T-helper 2 cell treated with Interferon-gamma antibody and Interleukin-4, amounts not matched to agents 5 μg/mL and 100 μg/mL, for 36 hours (primary cell): ENCODE results near the gene KIAA1328.
"Not testable (repeated sequence)": the region's sequence is repeated elsewhere in the genome, so short reads cannot be mapped to it uniquely, and the experiment has no call there.

Experiments
- DNase-seq: peaks from one replicate; pipeline ENCODE4 v3.0.0; 2021; ENCODE audit warnings: low spot score
- H3K27ac Mint-ChIP-seq: one replicate; pipeline ENCODE4 v1.8.0; 2021; ENCODE audit warnings: mild to moderate bottlenecking, mixed read lengths
- H3K27me3 Mint-ChIP-seq: one replicate; pipeline ENCODE4 v1.8.0; 2021; ENCODE audit warnings: low read depth, mixed read lengths
- H3K36me3 Mint-ChIP-seq: one replicate; pipeline ENCODE4 v1.8.0; 2021; ENCODE audit warnings: low read depth, mixed read lengths
- H3K4me1 Mint-ChIP-seq: one replicate; pipeline ENCODE4 v1.8.0; 2021; ENCODE audit warnings: low read depth, mixed read lengths
- H3K4me3 Mint-ChIP-seq: one replicate; pipeline ENCODE4 v1.8.0; 2022; ENCODE audit warnings: mild to moderate bottlenecking, moderate library complexity, mixed read lengths
- H3K9me3 Mint-ChIP-seq: one replicate; pipeline ENCODE4 v1.8.0; 2021; ENCODE audit warnings: mixed read lengths

The KIAA1328 gene

DNA sequence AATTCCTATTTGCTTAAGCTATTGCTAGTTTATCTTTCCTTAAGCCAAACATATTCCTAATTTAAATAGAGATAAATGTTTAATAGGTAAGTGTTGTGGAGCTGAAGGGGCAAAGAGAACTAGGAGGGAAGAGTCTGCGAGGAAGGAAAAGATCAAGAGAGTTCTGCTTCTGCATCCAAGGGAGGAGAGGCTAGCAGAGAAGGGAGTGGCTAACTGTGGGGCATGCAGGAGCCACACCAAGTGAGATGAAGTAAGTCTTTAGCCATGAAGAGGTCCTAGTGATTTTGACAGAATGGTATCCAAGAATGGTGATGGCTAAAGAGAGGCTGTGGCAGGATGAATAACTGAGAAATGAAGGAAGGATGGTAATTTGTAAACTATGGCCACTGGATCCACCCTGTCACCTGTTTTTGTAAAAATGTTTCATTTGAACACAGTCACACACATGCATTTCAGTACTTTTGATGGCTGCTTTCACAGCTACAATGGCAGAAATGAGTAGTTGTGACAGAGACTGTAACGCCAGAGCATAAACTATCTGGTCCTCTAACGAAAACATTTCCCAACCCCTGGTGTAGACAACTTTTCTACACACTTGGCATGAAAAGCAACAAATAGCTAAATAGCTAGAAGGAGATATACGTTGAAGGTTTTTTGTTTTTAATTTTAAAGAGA is 15.7 kb upstream of the KIAA1328 start:
- H3K9me3 Mint-ChIP-seq, result no peaks in the 10 kb centered on the region
- H3K36me3 Mint-ChIP-seq, result peaks cover 30% of the 10 kb centered on the region
- no peaks in the 10 kb centered on the region for H3K4me1 Mint-ChIP-seq
- DNase-seq, result no peak
- no peaks in the 10 kb centered on the region for H3K27me3 Mint-ChIP-seq
- H3K27ac Mint-ChIP-seq, result no peak overlapping the region
- no peak overlapping the region for H3K4me3 Mint-ChIP-seq

DNA sequence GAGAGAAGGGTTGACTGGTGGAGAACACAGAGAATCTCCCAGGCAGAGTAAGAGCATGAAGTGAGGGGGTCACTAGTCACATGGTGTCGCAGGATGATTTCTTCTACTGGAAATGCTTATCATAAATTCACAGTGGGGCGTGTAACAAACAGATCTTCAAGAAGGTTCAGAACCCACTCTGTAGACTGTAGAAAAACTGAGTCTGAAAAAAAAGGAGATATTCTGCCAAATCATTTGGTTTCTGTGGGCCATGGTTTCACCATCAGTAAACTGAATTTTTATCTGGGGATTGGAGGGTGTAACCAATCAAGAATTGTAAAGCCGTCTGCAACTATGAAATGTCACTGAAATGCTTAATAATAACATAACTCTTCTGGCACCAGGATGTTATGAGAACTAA is 15.1 kb upstream of the KIAA1328 start:
- DNase-seq, result no peak
- Mint-ChIP-seq H3K4me1 (no peaks in the 10 kb centered on the region), H3K4me3 (no peak overlapping the region), H3K27ac (no peak overlapping the region), H3K27me3 (no peaks in the 10 kb centered on the region), H3K9me3 (no peaks in the 10 kb centered on the region), H3K36me3 (peaks cover 30% of the 10 kb centered on the region)

DNA sequence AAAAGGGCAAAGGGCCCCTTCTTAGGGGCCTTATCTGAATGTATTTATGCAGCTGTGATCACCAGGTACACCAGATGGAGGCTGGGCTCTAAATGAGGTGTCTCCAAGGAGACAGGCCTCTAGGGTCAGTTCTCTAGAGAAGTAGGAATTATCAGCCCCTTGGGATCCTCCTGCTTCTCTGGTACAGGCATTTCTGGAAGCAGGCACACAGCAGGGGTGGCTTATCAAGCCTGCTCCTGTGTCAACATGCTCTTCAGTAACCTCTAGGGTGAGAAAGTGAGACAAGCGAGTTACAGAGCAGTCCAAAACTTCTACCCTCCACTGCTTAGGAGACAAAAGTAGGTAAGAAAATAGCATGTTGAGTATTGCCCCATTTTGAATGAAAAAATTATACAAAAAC is 13.9 kb upstream of the KIAA1328 start:
- no peak overlapping the region for H3K27ac Mint-ChIP-seq
- H3K4me3 Mint-ChIP-seq, result no peak overlapping the region
- DNase-seq, result no peak
- no peaks in the 10 kb centered on the region for H3K27me3 Mint-ChIP-seq
- H3K36me3 Mint-ChIP-seq, result peaks cover 34% of the 10 kb centered on the region
- H3K9me3 Mint-ChIP-seq, result no peaks in the 10 kb centered on the region
- peaks cover 2% of the 10 kb centered on the region for H3K4me1 Mint-ChIP-seq

DNA sequence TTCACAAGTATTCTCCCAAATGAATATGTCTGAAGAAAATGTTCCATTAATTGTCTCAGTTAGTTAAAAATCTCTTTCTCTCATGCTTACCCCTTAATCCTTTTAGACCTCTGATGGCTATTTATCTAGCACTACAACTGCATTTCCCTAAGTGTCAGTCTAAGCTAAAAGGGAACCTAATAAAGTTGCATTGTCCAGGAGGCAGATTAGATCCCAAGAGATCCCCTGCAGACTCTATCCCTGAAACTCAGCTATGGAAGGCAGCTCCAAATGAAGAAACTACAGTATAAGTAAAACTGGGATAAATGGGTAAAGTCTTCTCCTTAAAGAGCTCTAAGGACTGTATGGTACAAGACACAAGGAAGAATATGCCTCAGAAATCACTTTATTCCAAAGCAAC is 12.8 kb upstream of the KIAA1328 start:
- H3K4me3 Mint-ChIP-seq, H3K27ac Mint-ChIP-seq, DNase-seq, H3K4me1 Mint-ChIP-seq, H3K9me3 Mint-ChIP-seq, H3K27me3 Mint-ChIP-seq: not testable (repeated sequence)
- peaks cover 34% of the 10 kb centered on the region for H3K36me3 Mint-ChIP-seq

DNA sequence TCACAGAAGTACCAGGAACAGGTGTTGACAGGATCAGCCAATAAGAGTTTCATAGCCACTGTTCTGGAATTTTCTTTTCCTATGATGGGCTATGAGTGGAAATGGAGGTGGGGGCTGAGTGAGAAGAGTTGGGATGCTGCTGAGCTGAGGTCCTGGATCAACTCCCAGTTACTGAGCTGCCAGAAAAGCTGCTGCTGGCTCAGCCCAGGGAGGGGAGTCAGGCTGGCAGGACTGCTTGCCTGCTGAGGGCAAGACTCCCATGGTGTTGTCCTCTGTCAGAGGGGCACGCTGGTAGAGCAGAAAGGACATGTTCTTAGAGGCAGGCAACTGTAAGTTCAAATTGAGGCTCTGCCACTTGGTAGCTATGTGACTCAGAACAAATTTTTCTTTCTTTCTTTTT is 11.9 kb upstream of the KIAA1328 start:
- Mint-ChIP-seq H3K27ac (no peak overlapping the region), H3K4me1 (peaks cover 7% of the 10 kb centered on the region), H3K36me3 (peaks cover 40% of the 10 kb centered on the region), H3K9me3 (no peaks in the 10 kb centered on the region), H3K27me3 (no peaks in the 10 kb centered on the region), H3K4me3 (no peak overlapping the region)
- DNase-seq, result no peak

DNA sequence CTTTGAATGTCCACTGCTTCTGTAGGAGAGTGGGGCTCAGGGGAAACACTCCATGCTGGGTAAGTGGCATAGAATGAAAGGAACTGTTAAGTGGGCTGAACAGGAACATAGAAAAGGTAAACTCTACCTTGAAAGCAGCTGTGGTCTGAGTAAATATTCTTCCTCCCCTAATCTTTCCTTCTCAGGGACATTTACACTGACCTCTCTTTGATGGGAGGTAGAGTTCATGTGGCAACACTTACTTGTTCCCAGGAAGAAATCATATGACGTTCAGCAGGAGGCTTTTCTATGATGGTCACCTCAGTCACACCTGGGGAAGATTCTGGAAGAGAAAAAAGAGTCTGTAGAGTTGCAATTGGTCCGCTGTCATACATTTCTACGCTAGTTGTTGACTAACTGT is 10.3 kb upstream of the KIAA1328 start:
- peaks cover 44% of the 10 kb centered on the region for H3K36me3 Mint-ChIP-seq
- no peak for DNase-seq
- no peaks in the 10 kb centered on the region for H3K27me3 Mint-ChIP-seq
- peaks cover 7% of the 10 kb centered on the region for H3K4me1 Mint-ChIP-seq
- no peak overlapping the region for H3K27ac Mint-ChIP-seq
- H3K9me3 Mint-ChIP-seq, result no peaks in the 10 kb centered on the region
- no peak overlapping the region for H3K4me3 Mint-ChIP-seq

DNA sequence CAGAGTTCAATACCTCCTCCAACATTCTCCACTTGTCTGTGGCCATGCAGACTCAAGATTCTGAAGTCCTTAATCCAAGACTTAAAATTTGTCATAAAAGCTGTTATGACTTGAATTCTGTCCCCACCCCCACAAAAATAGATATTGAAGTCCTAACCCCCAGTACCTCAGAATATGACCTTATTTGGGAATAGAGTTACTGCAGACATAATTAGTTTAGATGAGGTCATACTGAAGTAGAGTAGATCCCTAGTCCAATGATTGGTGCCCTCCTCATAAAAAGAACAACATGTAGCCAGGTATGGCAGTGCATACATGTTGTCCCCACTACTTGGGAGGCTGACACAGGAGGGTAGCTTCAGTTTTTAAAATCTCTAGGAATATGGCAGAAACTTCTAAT is 9.3 kb upstream of the KIAA1328 start:
- Mint-ChIP-seq H3K4me3 (no peak overlapping the region), H3K4me1 (peaks cover 16% of the 10 kb centered on the region), H3K9me3 (no peaks in the 10 kb centered on the region), H3K36me3 (peaks cover 49% of the 10 kb centered on the region), H3K27me3 (no peaks in the 10 kb centered on the region), H3K27ac (no peak overlapping the region)
- DNase-seq, result no peak

DNA sequence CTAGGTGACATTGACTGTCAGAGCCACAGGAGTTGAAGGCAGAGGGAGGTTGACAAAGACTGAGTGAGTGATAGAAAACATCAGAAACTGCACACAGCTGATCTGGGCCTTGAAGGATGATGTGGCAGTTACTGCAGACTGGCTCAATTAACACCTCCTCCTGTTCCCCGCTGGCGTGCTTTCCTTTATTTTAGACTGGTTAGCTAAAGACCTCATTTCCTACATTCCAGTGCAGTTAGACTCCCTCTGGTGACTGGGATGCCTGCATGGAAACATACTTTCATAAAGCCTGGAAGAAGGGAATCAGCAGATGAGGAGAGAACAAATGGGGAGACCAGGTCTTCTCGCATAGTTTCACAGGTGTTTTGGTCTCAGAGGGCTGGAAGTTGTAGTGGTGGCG is 7.2 kb upstream of the KIAA1328 start:
- no peak for DNase-seq
- peaks cover 50% of the 10 kb centered on the region for H3K36me3 Mint-ChIP-seq
- peaks cover 21% of the 10 kb centered on the region for H3K4me1 Mint-ChIP-seq
- H3K9me3 Mint-ChIP-seq, result no peaks in the 10 kb centered on the region
- H3K27me3 Mint-ChIP-seq, result no peaks in the 10 kb centered on the region
- no peak overlapping the region for H3K4me3 Mint-ChIP-seq
- no peak overlapping the region for H3K27ac Mint-ChIP-seq

DNA sequence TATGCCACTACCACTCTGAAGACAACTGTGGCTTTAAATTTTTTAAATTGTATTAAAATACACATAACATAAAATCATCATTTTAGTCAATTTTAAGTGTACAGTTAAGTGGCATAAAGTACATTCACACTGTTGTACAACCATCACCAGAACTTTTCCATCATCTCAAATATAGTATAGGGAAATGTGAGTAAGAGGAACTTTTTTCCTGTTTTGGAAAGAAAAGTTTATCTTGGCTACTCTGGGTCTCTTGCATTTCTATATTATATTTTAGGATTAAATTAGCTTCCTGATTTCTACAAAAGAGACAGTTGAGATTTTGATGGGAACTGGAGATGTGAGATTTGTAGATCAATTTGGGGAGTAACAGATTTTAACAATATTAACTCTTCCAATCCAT is 3.4 kb upstream of the KIAA1328 start:
- no peak overlapping the region for H3K27ac Mint-ChIP-seq
- H3K9me3 Mint-ChIP-seq, result no peaks in the 10 kb centered on the region
- no peak for DNase-seq
- H3K36me3 Mint-ChIP-seq, result peaks cover 42% of the 10 kb centered on the region
- no peak overlapping the region for H3K4me3 Mint-ChIP-seq
- peaks cover 40% of the 10 kb centered on the region for H3K4me1 Mint-ChIP-seq
- H3K27me3 Mint-ChIP-seq, result no peaks in the 10 kb centered on the region

DNA sequence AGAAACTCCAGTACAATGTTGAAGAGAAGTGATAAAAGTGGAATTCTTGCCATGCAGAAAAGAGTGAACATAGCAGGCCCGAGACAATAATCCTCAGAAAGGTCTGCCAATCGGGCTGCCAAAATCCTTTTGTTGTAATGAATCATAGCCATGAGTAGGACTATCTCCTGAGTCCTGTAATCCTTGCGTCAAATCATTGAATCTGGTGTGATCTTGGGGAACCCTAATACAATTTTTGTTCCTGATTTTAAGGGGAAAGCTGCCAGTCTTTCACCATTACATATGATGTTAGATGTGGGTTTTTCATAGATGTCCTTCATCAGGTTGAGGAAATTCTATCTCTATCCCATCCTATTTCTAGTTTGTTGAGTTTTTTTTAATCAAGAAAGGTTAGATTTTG is 2.4 kb upstream of the KIAA1328 start:
- Mint-ChIP-seq H3K4me1 (peaks cover 44% of the 10 kb centered on the region), H3K9me3 (no peaks in the 10 kb centered on the region), H3K27me3 (no peaks in the 10 kb centered on the region), H3K4me3 (no peak overlapping the region), H3K36me3 (peaks cover 37% of the 10 kb centered on the region), H3K27ac (no peak overlapping the region)
- no peak for DNase-seq

DNA sequence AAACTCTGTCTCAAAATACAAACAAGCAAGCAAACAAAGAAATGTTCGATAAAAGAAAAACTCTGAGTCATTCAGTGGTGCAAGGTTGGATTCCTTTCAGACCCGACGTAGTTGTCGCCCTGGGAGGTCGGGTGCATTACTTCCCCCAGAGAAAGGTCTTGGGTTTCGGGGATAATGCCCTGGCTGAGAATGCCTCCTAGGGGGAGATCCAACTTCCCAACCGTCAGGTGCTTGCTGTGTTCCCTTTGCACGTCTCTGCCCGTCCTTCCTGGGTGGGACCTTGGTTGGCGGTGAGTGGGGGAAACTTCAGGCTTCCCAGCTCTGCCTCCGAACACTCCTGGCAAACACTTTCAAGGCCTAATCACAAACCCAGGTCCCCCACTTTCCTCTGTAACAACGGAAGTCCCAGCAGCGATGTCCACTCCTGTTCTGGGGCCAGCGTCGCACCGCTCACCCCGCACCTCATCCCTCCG is 734 bp upstream of the KIAA1328 start:
- peaks cover 26% of the 10 kb centered on the region for H3K36me3 Mint-ChIP-seq

DNA sequence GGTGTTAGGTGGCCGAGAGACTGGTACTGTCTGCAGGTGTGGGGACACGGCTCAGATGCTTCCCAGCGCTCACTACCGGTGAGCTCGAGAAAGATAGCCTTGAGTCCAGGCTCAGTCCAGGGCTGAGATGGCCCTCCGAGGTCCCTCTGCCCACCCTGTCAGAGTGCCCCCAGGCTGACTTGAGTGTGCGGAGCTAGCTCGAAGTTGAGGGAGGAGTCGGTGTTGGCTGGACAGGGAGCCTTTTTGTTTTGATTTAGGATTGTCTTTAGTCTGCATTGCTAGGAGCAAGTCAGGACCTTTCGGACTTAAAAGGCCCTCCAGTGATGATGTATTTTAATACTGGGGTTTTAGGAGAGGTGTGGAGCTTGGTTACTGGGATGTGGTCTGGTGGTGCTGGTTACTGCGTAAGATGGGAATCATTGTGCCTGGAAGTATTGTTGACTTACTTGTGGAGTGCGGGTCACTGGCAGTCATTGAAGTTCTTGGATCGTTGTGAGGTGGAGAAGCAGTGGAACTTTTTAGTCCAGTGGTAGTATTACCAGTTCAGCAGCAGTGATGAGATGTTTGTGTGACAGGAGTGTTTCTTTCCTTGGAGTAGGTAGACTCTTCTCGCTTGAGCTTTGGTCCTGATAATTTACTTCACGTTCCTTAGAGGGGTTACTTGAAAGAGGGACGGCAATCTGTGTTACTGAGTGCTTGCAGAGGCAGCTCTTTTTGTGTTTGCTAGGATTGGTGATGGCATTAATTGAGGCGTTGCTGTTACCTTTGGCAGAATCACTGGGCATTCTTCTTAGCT is 633 bp downstream of the KIAA1328 start:
- Mint-ChIP-seq H3K4me1 (peaks cover 35% of the 10 kb centered on the region), H3K4me3 (peak overlapping the region; percentile 86), H3K36me3 (peaks cover 16% of the 10 kb centered on the region)

More for the DNA sequence above, 734 bp upstream of the KIAA1328 start:
- peak overlapping the region; percentile 86 for H3K4me3 Mint-ChIP-seq
- no peak for DNase-seq
- no peaks in the 10 kb centered on the region for H3K9me3 Mint-ChIP-seq
- H3K27me3 Mint-ChIP-seq, result no peaks in the 10 kb centered on the region
- peak overlapping the region; percentile 98 for H3K27ac Mint-ChIP-seq
- H3K4me1 Mint-ChIP-seq, result peaks cover 44% of the 10 kb centered on the region

DNA sequence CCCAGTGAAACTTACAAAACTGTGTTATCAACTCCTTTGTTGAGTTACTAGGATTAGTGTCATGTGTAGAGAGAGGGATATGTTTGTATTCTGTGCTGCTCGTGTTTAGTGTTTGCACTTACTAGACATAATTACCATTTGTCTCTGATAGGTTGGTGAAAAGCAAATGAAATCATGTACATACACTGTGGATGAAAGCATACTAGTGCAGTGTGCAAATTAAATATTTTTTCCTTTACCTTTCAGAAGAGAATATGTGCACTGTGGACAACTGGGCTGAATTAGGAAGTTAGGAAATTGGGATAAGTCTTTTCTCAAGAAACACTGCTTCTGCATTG is 1.2 kb downstream of the KIAA1328 start:
- Mint-ChIP-seq H3K36me3 (peaks cover 13% of the 10 kb centered on the region), H3K4me3 (peak overlapping the region; percentile 86), H3K27ac (peak overlapping the region; percentile 80), H3K9me3 (no peaks in the 10 kb centered on the region), H3K27me3 (no peaks in the 10 kb centered on the region), H3K4me1 (peaks cover 34% of the 10 kb centered on the region)
- DNase-seq, result no peak

More for the DNA sequence above, 633 bp downstream of the KIAA1328 start:
- peak overlapping the region; percentile 80 for H3K27ac Mint-ChIP-seq
- H3K9me3 Mint-ChIP-seq, result no peaks in the 10 kb centered on the region
- no peaks in the 10 kb centered on the region for H3K27me3 Mint-ChIP-seq
- DNase-seq, result no peak

DNA sequence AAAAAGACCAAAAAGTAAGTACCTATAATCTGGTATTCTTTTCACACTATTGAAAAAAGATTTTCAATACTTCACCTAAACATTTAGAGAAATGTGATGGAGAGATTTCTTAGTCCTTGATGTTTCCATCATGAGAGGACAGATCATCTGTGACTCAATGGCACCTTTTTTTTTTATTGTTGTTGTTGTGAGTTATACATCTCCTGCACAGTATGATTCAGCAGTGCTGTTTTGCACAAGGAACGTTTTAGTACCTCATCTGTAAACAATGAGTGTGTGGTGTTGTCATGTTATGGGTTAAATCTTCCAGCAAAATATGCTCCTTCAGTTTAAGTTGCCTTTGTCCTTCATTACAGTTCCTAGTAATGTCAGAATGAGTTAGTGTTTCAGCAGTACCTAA is 2.2 kb downstream of the KIAA1328 start:
- H3K27me3 Mint-ChIP-seq, result no peaks in the 10 kb centered on the region
- no peak overlapping the region for H3K27ac Mint-ChIP-seq
- H3K4me3 Mint-ChIP-seq, result no peak overlapping the region
- no peaks in the 10 kb centered on the region for H3K9me3 Mint-ChIP-seq
- no peak for DNase-seq
- H3K4me1 Mint-ChIP-seq, result peaks cover 34% of the 10 kb centered on the region
- peaks cover 14% of the 10 kb centered on the region for H3K36me3 Mint-ChIP-seq
